ENCODE measurements around the gene DNAJC16.

DNA sequence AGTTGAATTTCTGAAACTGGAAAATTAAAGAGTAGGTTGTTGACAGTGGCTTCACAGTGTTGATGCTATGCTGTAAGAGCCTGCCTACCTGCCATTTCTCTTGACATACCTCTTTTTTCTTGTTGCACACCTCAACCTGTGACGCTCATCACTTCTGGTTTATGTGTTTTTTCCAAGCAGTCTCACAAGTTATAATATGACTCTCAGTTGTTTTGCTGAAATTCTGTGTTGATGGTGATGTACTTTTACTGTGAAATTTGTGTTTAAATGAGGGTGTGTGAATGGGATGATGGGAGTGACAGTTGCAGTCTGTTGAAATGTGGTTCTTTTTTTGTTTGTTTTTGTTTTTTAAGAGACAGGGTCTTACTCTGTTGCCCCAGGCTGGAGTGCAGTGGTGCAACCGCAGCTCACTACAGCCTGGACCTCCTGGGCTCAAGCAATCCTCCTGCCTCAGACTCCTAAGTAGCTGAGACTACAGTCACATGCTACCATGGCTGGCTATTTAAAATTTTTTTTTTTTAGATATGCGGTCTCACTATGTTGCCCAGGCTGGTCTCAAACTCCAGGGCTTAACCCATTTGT lies 97.6 kb downstream of the DNAJC16 start:
- TF ChIP-seq, protein P1, sequence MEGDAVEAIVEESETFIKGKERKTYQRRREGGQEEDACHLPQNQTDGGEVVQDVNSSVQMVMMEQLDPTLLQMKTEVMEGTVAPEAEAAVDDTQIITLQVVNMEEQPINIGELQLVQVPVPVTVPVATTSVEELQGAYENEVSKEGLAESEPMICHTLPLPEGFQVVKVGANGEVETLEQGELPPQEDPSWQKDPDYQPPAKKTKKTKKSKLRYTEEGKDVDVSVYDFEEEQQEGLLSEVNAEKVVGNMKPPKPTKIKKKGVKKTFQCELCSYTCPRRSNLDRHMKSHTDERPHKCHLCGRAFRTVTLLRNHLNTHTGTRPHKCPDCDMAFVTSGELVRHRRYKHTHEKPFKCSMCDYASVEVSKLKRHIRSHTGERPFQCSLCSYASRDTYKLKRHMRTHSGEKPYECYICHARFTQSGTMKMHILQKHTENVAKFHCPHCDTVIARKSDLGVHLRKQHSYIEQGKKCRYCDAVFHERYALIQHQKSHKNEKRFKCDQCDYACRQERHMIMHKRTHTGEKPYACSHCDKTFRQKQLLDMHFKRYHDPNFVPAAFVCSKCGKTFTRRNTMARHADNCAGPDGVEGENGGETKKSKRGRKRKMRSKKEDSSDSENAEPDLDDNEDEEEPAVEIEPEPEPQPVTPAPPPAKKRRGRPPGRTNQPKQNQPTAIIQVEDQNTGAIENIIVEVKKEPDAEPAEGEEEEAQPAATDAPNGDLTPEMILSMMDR (conservative IDR thresholded peaks at IDR 0.05), result no peak
- TF ChIP-seq ZFX (IDR thresholded peaks at IDR 0.05), result no peak

Measured in C4-2B (cell line).